WERI-Rb-1 (cell line): Measurements from ENCODE around the gene WDTC1.
"Not testable (repeated sequence)": the region's sequence is repeated elsewhere in the genome, so short reads cannot be mapped to it uniquely, and the experiment has no call there.

Experiments
- DNase-seq: peaks from one replicate; pipeline ENCODE4 v3.0.0-alpha.2; 2020
- H3K27ac ChIP-seq: fragments of 250-450 bp; sonication (Bioruptor Pico); 2 replicates; pipeline ENCODE4 v1.5.1; 2020; ENCODE audit warnings: mild to moderate bottlenecking, moderate library complexity
- H3K27me3 ChIP-seq: fragments of 250-450 bp; sonication (Bioruptor Pico); 2 replicates; pipeline ENCODE4 v1.5.1; 2021; ENCODE audit warnings: mild to moderate bottlenecking, low read depth, moderate library complexity; ENCODE audit not compliant: insufficient read depth, severe bottlenecking
- H3K36me3 ChIP-seq: fragments of 250-450 bp; sonication (Bioruptor Pico); 2 replicates; pipeline ENCODE4 v1.5.1; 2020; ENCODE audit warnings: mild to moderate bottlenecking, moderate library complexity
- H3K4me3 ChIP-seq: 2 replicates; pipeline ENCODE4 v1.5.1; 2011; ENCODE audit warnings: low read depth, mild to moderate bottlenecking, control low read depth, low read length
- H3K9me3 ChIP-seq: fragments of 250-450 bp; sonication (Bioruptor Pico); 2 replicates; pipeline ENCODE4 v1.5.1; 2021; ENCODE audit warnings: mild to moderate bottlenecking, moderate library complexity; ENCODE audit not compliant: severe bottlenecking
- TF ChIP-seq, protein P1 (sequence below): IDR thresholded peaks from 2 replicates; pipeline ENCODE4 v1.5.1; 2011; ENCODE audit warnings: low read depth, mild to moderate bottlenecking, control low read depth, inconsistent platforms, low read length

WDTC1 gene

DNA sequence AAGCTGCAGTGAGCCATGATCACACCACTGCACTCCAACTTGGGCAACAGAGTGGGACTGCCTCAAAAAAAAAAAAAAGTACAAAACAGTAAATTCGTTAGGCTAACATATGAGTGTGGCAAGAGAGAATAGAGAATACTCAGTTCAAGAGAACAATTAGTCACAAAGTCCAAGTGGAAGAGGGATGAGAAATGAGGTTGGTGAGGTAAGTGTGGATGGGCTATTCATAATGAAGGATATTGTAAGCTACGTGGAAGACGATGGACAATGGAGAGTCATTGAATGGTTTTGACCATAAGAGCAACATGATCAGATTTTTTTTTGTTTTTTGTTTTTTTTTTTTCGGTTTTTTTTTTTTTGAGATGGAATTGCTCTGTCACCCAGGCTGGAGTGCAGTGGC, 34.8 kb downstream of the WDTC1 start:
- Histone ChIP-seq H3K36me3 (peaks cover 37% of the 10 kb centered on the region), H3K27ac (no peak overlapping the region), H3K9me3 (no peaks in the 10 kb centered on the region), H3K4me3 (no peak overlapping the region), H3K27me3 (no peaks in the 10 kb centered on the region)
- TF ChIP-seq, protein P1, sequence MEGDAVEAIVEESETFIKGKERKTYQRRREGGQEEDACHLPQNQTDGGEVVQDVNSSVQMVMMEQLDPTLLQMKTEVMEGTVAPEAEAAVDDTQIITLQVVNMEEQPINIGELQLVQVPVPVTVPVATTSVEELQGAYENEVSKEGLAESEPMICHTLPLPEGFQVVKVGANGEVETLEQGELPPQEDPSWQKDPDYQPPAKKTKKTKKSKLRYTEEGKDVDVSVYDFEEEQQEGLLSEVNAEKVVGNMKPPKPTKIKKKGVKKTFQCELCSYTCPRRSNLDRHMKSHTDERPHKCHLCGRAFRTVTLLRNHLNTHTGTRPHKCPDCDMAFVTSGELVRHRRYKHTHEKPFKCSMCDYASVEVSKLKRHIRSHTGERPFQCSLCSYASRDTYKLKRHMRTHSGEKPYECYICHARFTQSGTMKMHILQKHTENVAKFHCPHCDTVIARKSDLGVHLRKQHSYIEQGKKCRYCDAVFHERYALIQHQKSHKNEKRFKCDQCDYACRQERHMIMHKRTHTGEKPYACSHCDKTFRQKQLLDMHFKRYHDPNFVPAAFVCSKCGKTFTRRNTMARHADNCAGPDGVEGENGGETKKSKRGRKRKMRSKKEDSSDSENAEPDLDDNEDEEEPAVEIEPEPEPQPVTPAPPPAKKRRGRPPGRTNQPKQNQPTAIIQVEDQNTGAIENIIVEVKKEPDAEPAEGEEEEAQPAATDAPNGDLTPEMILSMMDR: no peak
- no peak for DNase-seq

DNA sequence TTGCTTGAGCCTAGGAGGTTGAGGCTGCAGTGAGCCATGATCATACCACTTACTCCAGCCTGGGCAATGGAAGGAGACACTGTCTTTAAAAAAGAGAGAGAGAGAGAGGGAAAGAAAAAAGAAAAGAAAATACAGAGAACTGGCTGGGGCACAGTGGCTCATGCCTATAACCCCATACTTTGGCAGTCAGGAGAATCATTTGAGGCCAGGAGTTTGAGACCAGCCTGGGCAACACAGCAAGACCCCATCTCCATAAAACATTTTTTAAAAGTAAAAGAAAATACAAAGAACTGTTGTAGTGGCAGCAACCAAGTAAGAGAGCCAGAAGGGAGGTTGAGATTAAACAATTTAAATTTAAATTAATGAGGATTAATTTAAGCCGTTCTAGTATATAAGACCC, 39.8 kb downstream of the WDTC1 start:
- Histone ChIP-seq H3K4me3 (no peak overlapping the region), H3K27ac (no peak overlapping the region), H3K36me3 (peaks cover 18% of the 10 kb centered on the region), H3K27me3 (no peaks in the 10 kb centered on the region), H3K9me3 (peaks cover 11% of the 10 kb centered on the region)
- DNase-seq: no peak
- TF ChIP-seq, protein P1: no peak

DNA sequence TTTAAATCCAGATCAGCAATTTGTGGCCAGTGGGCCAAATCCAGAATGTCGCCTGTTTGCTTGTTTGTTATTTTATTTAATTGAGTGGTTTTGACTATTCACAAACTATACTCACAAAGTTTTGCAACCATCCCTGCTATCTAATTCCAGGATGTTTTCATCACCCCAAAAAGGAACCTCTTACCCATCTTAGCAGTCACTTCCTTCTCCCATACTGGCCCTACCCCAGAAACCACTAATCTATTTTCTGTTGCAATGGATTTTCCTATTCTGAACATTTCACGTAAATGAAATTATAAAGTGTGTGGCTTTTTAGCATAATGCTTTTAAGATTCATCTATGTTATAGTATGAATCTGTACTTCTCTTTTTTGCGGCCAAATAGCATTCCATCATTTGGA, 41.3 kb downstream of the WDTC1 start:
- H3K36me3 ChIP-seq: peaks cover 18% of the 10 kb centered on the region
- TF ChIP-seq, protein P1: no peak

DNA sequence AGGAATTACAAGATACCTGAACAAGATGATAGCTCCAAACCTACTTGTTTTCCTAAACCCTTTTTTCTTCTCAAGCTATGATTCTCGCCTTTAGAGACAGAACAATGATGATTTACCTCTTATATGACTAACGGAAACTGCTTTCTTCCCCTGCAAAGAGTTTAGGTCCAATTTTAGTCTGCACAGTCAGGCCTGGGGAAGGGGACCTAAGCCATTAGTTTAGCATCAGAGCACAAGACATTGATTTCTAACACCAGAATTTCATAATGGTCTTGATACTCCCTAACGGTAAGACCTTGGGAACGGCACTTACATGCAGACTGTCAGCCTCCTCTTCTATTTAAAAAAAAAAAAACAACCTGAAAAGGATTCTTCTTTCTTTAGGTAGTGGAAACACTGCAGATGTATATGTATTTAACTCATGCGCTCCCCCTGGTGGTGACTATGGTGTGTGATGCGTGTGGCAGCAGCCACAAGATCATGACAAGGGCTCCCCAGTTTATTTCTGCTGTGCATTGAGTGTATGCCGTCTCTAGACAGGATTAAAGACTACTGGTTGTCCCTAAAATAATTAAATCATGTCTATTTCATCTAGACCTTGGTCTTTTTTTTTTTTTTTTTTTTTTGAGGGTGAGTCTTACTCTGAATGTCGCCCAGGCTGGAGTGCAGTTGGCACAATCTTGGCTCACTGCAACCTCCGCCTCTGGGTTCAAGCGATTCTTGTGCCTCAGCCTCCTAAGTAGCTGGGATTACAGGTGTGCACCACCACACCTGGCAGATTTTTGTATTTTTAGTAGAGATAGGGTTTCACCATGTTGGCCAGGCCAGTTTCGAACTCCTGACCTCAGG, 50.2 kb downstream of the WDTC1 start:
- Histone ChIP-seq H3K9me3 (no peaks in the 10 kb centered on the region), H3K27ac (no peak overlapping the region), H3K4me3 (no peak overlapping the region), H3K36me3 (peaks cover 29% of the 10 kb centered on the region), H3K27me3 (no peaks in the 10 kb centered on the region)
- TF ChIP-seq, protein P1: peak; percentile 65
- peak; percentile 87 for DNase-seq

More for the DNA sequence above, 41.3 kb downstream of the WDTC1 start:
- Histone ChIP-seq H3K27me3 (no peaks in the 10 kb centered on the region), H3K9me3 (peaks cover 11% of the 10 kb centered on the region), H3K4me3 (no peak overlapping the region), H3K27ac (no peak overlapping the region)
- DNase-seq: no peak

DNA sequence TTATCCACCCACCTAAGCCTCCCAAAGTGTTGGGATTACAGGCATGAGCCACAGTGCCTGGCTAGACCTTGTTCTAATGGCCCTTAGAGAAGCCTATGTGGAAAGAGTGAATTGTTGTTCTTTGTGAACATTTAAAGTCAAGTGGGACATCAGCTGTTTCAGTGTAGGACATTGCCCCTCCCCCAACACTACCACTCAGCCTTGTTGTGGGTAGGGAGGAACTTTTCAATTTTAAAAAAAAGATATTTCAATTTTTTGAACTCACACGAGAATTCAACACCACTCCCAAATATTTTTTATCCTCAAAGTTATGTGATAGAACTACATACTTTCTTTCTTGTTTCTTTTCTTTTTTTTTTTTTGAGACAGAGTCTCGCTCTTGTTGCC, 50.8 kb downstream of the WDTC1 start:
- Histone ChIP-seq H3K27ac (no peak overlapping the region), H3K36me3 (peaks cover 31% of the 10 kb centered on the region), H3K4me3 (no peak overlapping the region), H3K9me3 (no peaks in the 10 kb centered on the region), H3K27me3 (no peaks in the 10 kb centered on the region)
- no peak for DNase-seq
- TF ChIP-seq, protein P1: no peak

DNA sequence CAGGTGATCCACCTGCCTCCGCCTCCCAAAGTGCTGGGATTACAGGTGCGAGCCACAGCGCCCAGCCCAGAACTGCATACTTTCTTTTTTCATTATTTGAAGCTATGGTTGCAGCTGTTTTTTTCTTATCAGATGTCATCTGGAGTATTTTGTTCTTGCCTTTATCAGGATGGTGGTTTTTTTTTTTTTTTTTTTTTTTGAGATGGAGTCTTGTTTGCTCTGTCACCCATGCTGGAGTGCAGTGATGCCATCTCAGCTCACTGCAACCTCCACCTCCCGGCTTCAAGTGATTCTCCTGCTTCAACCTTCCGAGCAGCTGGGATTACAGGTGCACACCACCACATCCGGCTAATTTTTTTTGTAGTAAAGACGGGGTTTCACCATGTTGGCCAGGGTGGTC, 51.4 kb downstream of the WDTC1 start:
- H3K27me3 ChIP-seq, H3K27ac ChIP-seq, DNase-seq, H3K9me3 ChIP-seq, H3K4me3 ChIP-seq: not testable (repeated sequence)
- peaks cover 36% of the 10 kb centered on the region for H3K36me3 ChIP-seq

DNA sequence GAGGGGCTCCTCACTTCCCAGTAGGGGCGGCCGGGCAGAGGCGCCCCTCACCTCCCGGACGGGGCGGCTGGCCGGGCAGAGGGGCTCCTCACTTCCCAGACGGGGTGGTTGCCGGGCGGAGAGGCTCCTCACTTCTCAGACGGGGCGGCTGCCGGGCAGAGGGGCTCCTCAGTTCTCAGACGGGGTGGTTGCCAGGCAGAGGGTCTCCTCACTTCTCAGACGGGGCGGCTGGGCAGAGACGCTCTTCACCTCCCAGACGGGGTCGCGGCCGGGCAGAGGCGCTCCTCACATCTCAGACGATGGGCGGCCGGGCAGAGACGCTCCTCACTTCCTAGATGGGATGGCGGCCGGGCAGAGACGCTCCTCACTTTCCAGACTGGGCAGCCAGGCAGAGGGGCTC, 54.7 kb downstream of the WDTC1 start:
- H3K9me3 ChIP-seq, H3K27ac ChIP-seq, H3K27me3 ChIP-seq, DNase-seq, H3K4me3 ChIP-seq: not testable (repeated sequence)
- peaks cover 44% of the 10 kb centered on the region for H3K36me3 ChIP-seq
